HEK293 (cell line): ENCODE data around the gene RNF145.

Experiments
- CTCF ChIP-seq: fragments of 450-650 bp; formaldehyde crosslinking; IDR thresholded peaks from 2 replicates; pipeline ENCODE4 v1.5.1; 2016; ENCODE audit warnings: missing biosample characterization, missing genetic modification characterization
- GFI1B ChIP-seq: fragments of 450-650 bp; formaldehyde crosslinking; IDR thresholded peaks from 2 replicates; pipeline ENCODE4 v1.5.1; 2016; ENCODE audit warnings: missing biosample characterization, missing genetic modification characterization
- KLF16 ChIP-seq: fragments of 450-650 bp; formaldehyde crosslinking; IDR thresholded peaks from 2 replicates; pipeline ENCODE4 v1.5.1; 2017; ENCODE audit warnings: missing biosample characterization, missing genetic modification characterization
- PRDM1 ChIP-seq: fragments of 450-650 bp; formaldehyde crosslinking; IDR thresholded peaks from 2 replicates; pipeline ENCODE4; 2016; ENCODE audit warnings: missing biosample characterization, missing genetic modification characterization
- ZBTB7A ChIP-seq: fragments of 450-650 bp; formaldehyde crosslinking; IDR thresholded peaks from 2 replicates; pipeline ENCODE4 v1.5.1; 2016; ENCODE audit warnings: low read depth, missing biosample characterization, missing genetic modification characterization
- ZEB2 ChIP-seq: fragments of 450-650 bp; formaldehyde crosslinking; IDR thresholded peaks from 2 replicates; pipeline ENCODE4 v1.5.1; 2016; ENCODE audit warnings: missing biosample characterization, missing genetic modification characterization
- ZNF138 ChIP-seq: fragments of 450-650 bp; formaldehyde crosslinking; IDR thresholded peaks from 2 replicates; pipeline ENCODE4 v1.5.1; 2016; ENCODE audit warnings: missing biosample characterization, missing genetic modification characterization, borderline replicate concordance
- ZNF239 ChIP-seq: fragments of 450-650 bp; formaldehyde crosslinking; IDR thresholded peaks from 2 replicates; pipeline ENCODE4 v1.5.1; 2016; ENCODE audit warnings: missing biosample characterization, missing genetic modification characterization
- ZNF311 ChIP-seq: fragments of 450-650 bp; formaldehyde crosslinking; IDR thresholded peaks from 2 replicates; pipeline ENCODE4 v1.5.1; 2017; ENCODE audit warnings: missing biosample characterization, missing genetic modification characterization, borderline replicate concordance
- ZNF416 ChIP-seq: fragments of 450-650 bp; formaldehyde crosslinking; IDR thresholded peaks from 2 replicates; pipeline ENCODE4 v1.5.1; 2016; ENCODE audit warnings: missing biosample characterization, missing genetic modification characterization
- ZNF639 ChIP-seq: fragments of 450-650 bp; formaldehyde crosslinking; IDR thresholded peaks from 2 replicates; pipeline ENCODE4 v1.5.1; 2016; ENCODE audit warnings: missing biosample characterization, missing genetic modification characterization

DNA sequence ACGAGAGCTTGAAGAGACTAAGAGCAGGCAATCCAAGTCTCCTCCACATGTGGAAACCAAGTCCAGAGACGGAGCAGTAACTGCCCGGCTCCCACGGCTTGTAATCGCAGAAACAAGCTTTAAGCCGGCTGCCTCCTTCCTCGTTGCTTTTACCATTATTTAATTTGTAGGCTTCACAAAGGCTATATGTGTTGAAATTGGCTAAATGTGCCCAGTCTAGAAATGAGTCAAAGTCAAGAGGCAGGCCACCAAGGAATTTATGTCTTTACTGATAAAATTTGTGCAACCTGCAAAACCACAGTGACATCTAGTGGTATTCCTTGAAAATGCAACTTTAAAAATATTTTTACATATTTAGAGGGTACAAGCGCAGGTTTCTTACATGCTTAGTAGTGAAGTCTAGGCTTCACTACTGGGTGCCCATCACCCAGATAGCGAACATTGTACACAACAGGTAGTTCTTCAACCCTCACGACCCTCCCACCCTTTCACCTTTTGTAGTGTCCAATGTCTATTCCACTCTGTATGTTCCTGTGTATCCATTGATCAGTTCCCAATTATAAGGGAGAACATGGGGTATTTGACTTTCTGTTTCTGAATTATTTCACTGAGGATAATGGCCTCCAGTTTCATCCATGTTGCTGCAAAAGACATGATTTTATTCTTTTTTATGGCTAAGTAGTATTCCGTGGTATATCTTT, 76.2 kb downstream of the RNF145 start:
- no peak for TF ChIP-seq ZNF311
- peak; percentile 58; the same call in 1 of the 2 replicates for TF ChIP-seq CTCF
- no peak for TF ChIP-seq ZNF639
- no peak for TF ChIP-seq ZNF138 (tag by site-specific recombination)
- TF ChIP-seq GFI1B (tag by site-specific recombination) = no peak
- TF ChIP-seq ZEB2 (tag by site-specific recombination) = no peak
- TF ChIP-seq PRDM1 (tag by site-specific recombination) = no peak
- TF ChIP-seq ZBTB7A (tag by site-specific recombination) = no peak
- TF ChIP-seq KLF16 (tag by site-specific recombination) = no peak
- TF ChIP-seq ZNF239 (tag by site-specific recombination) = no peak
- TF ChIP-seq ZNF416 (tag by site-specific recombination) = no peak
